K562 (cell line): ENCODE data around the gene POLR3K. TPM values are rescaled to one million over a fixed set of nuclear protein-coding genes. Genes with fewer than 3 reads are reported as not detected.

ENCODE experiments used
- CCAR2 ChIP-seq: fragments of 200-400 bp; formaldehyde crosslinking; IDR thresholded peaks from 2 replicates; pipeline ENCODE4 v1.6.1; 2017; ENCODE audit warnings: mild to moderate bottlenecking, low read depth, low read length
- DNMT1 ChIP-seq: fragments of 450-650 bp; IDR thresholded peaks from 2 replicates; pipeline ENCODE4 v1.6.1; 2016; ENCODE audit warnings: antibody characterized with exemption, mild to moderate bottlenecking
- IRF2 ChIP-seq: sonication (generic); formaldehyde crosslinking; IDR thresholded peaks from 2 replicates; pipeline ENCODE4 v1.8.1; 2022; ENCODE audit warnings: mild to moderate bottlenecking, missing genetic modification reagents
- KDM5B ChIP-seq: fragments of 200-600 bp; sonication (generic); IDR thresholded peaks from 2 replicates; pipeline ENCODE4 v1.6.1; 2012; ENCODE audit warnings: low read depth, mild to moderate bottlenecking, moderate library complexity, low read length, control low read depth, inconsistent platforms; ENCODE audit not compliant: insufficient replicate concordance
- MBD2 ChIP-seq: sonication (generic); IDR thresholded peaks from 2 replicates; pipeline ENCODE4 v1.6.1; 2016; ENCODE audit warnings: low read depth, borderline replicate concordance
- MCM3 ChIP-seq: fragments of 450-650 bp; IDR thresholded peaks from 2 replicates; pipeline ENCODE4 v1.6.1; 2016
- NBN ChIP-seq: fragments of 450-650 bp; IDR thresholded peaks from 2 replicates; pipeline ENCODE4 v1.6.1; 2016; ENCODE audit warnings: low read depth, mild to moderate bottlenecking
- NR3C1 ChIP-seq: sonication (generic); formaldehyde crosslinking; IDR thresholded peaks from 2 replicates; pipeline ENCODE4 v1.8.1; 2022; ENCODE audit warnings: missing genetic modification reagents
- RBM25 ChIP-seq: fragments of 200-400 bp; formaldehyde crosslinking; IDR thresholded peaks from 2 replicates; pipeline ENCODE4 v1.6.1; 2018; ENCODE audit warnings: low read length, low read depth, moderate library complexity; ENCODE audit not compliant: severe bottlenecking
- RBM34 ChIP-seq: fragments of 200-400 bp; formaldehyde crosslinking; IDR thresholded peaks from 2 replicates; pipeline ENCODE4 v1.6.1; 2018; ENCODE audit warnings: low read length, borderline replicate concordance; ENCODE audit not compliant: insufficient read depth
- SMC3 ChIP-seq: conservative IDR thresholded peaks from 2 replicates; pipeline ENCODE4 v1.6.1; 2011; ENCODE audit warnings: low read depth, low read length, improper control_type of control experiment; ENCODE audit not compliant: insufficient read depth
- STAT5A ChIP-seq: IDR thresholded peaks from 2 replicates; pipeline ENCODE4 v1.6.1; 2012; ENCODE audit warnings: low read length, inconsistent platforms, borderline replicate concordance
- STAT5B ChIP-seq: fragments of 250-450 bp; sonication (Bioruptor Pico); IDR thresholded peaks from 2 replicates; pipeline ENCODE4 v1.8.0; 2021; ENCODE audit warnings: mild to moderate bottlenecking, inconsistent platforms
- TEAD4 ChIP-seq, 2 experiments: sonication (generic) in 1 of 2; formaldehyde crosslinking in 1 of 2; IDR thresholded peaks; 2 replicates each; pipeline versions ENCODE4 v1.6.1 to v1.8.0; 2012 to 2022; ENCODE audit warnings: borderline replicate concordance in 1 of 2, inconsistent platforms in 1 of 2, low read length in 1 of 2, mild to moderate bottlenecking in 1 of 2, missing genetic modification reagents in 1 of 2
- ZNF224 ChIP-seq: sonication (generic); formaldehyde crosslinking; IDR thresholded peaks from 2 replicates; pipeline ENCODE4 v1.8.0; 2022; ENCODE audit warnings: mild to moderate bottlenecking, missing genetic modification reagents
- ZNF717 ChIP-seq: fragments of 250-450 bp; sonication (Bioruptor Pico); IDR thresholded peaks from 2 replicates; pipeline ENCODE4 v1.5.0; 2021
- ZSCAN32 ChIP-seq: fragments of 450-650 bp; formaldehyde crosslinking; IDR thresholded peaks from 2 replicates; pipeline ENCODE4 v1.4.0; 2020; ENCODE audit warnings: mild to moderate bottlenecking, moderate library complexity
- ZZZ3 ChIP-seq: fragments of 450-650 bp; IDR thresholded peaks from 2 replicates; pipeline ENCODE4 v1.6.1; 2016; ENCODE audit warnings: antibody characterized with exemption, mild to moderate bottlenecking, moderate library complexity
- polyA plus RNA-seq, 8 experiments: library from polyadenylated mRNA; depleted of rRNA in 4 of 8; stranded (reverse) in 5 of 8; unstranded in 3 of 8; fragments of >200 nt; fragmentation: Nextera tagmentation in 2 of 8; fragmentation: Illumina TruSeq in 1 of 8; extraction: Ambion mirVana in 2 of 8; extraction: Trizol in 1 of 8; gene quantifications; 2 replicates each; pipeline versions ENCODE4 v1.2.1 to v1.2.3, GENCODE V29; 2011 to 2014; ENCODE audit warnings: inconsistent platforms in 1 of 8, missing spikeins in 1 of 8
- total RNA-seq, 7 experiments: library from RNA; depleted of rRNA in 6 of 7; stranded (reverse); fragments of >200 nt in 6 of 7; fragmentation: Illumina TruSeq in 2 of 7; extraction: Trizol in 2 of 7; gene quantifications; 2 replicates each; pipeline versions ENCODE4 v1.2.1 to v1.2.3, GENCODE V29; 2011 to 2021; ENCODE audit warnings: low replicate concordance in 1 of 7
- TF ChIP-seq, protein P1 (sequence below): fragments of 450-650 bp; IDR thresholded peaks from 2 replicates; pipeline ENCODE4 v1.6.1; 2017; ENCODE audit warnings: mild to moderate bottlenecking, moderate library complexity
- TF ChIP-seq, protein P2 (sequence below): fragments of 450-650 bp; IDR thresholded peaks from 2 replicates; pipeline ENCODE4 v1.6.1; 2016; ENCODE audit warnings: antibody characterized with exemption
- TF ChIP-seq, protein P3 (sequence below): sonication (generic); formaldehyde crosslinking; IDR thresholded peaks from 2 replicates; pipeline ENCODE4 v1.8.1; 2023; ENCODE audit warnings: mild to moderate bottlenecking, missing genetic modification reagents
- TF ChIP-seq, protein P4 (sequence below): fragments of 450-650 bp; formaldehyde crosslinking; IDR thresholded peaks from 2 replicates; pipeline ENCODE4 v1.4.0; 2020; ENCODE audit warnings: mild to moderate bottlenecking, mixed read lengths

POLR3K gene
- total and polyA plus RNA-seq, 9 of the 15 experiments (the other 6 are each of a cell fraction or from before 2014, with no cell fraction given): 42.1 to 315 (median 86.7) TPM

DNA sequence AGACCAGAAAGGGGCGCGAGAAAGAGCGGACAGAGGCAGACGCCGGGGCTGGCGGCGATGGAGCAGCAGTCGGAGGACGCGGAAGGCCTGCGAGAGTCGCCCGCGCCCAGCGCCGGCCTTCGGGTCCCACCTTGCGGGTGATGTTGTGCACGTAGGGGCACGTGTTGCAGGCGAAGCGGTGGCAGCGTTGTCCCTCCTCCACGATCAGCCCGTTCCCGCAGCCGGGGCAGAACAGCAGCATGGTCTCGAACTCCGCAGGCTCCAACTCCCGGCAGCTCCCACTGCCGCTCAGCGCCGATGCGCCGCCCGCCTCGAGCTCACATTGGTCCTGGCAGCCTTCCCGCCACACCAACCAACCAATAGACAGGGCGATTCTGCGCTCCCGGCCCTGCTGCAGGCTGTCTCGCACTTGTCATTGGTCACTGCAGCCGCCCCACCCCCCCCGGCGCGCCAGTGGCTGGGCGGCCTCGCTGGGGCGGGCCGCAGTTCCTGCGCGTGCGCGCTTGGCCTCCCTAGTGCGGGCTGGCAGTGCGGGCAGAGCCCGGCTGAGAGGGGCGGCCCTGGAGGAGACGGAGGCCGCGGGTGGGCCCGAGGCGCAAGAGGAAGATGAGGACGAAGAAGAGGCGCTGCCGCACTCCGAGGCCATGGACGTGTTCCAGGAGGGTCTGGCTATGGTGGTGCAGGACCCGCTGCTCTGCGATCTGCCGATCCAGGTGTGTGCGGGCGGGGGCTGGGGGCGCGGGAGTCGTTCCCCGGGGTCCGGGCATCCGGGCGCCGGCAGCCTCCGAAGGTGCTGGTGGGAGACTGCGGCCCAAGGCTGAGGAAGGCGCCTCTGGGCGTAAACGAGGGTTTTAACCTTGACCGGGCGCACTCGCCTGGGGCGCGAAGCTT, at the start of gene POLR3K, which contains the start of gene SNRNP25 (continued):
- TF ChIP-seq, protein P1, sequence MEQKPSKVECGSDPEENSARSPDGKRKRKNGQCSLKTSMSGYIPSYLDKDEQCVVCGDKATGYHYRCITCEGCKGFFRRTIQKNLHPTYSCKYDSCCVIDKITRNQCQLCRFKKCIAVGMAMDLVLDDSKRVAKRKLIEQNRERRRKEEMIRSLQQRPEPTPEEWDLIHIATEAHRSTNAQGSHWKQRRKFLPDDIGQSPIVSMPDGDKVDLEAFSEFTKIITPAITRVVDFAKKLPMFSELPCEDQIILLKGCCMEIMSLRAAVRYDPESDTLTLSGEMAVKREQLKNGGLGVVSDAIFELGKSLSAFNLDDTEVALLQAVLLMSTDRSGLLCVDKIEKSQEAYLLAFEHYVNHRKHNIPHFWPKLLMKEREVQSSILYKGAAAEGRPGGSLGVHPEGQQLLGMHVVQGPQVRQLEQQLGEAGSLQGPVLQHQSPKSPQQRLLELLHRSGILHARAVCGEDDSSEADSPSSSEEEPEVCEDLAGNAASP: no peak
- TF ChIP-seq ZNF224 (CRISPR knock-in tag) (no peak), MCM3 (no peak), ZNF717 (CRISPR knock-in tag) (no peak), TEAD4 (IDR thresholded peaks at IDR 0.05; ENCODE audit: low read length) (no peak), TEAD4 (CRISPR knock-in tag; IDR thresholded peaks at IDR 0.05; ENCODE audit: borderline replicate concordance) (0 out of 2 replicates have a peak, but pooled peaks have one; percentile 84), STAT5B (CRISPR knock-in tag) (no peak), IRF2 (CRISPR knock-in tag) (no peak), NR3C1 (CRISPR knock-in tag) (no peak), RBM25 (peak; percentile 99), ZZZ3 (no peak), NBN (no peak), MBD2 (peak; percentile 95), SMC3 (no peak), ZSCAN32 (CRISPR knock-in tag) (no peak), RBM34 (no peak), STAT5A (no peak), DNMT1 (no peak), KDM5B (peak; percentile 93), CCAR2 (no peak)
- TF ChIP-seq, protein P2, sequence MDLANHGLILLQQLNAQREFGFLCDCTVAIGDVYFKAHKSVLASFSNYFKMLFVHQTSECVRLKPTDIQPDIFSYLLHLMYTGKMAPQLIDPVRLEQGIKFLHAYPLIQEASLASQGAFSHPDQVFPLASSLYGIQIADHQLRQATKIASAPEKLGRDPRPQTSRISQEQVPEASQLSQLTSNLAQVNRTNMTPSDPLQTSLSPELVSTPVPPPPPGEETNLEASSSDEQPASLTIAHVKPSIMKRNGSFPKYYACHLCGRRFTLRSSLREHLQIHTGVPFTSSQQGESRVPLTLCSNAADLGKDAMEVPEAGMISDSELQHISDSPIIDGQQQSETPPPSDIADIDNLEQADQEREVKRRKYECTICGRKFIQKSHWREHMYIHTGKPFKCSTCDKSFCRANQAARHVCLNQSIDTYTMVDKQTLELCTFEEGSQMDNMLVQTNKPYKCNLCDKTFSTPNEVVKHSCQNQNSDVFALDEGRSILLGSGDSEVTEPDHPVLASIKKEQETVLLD: 0 out of 2 replicates have a peak, but pooled peaks have one; percentile 16
- TF ChIP-seq, protein P3, sequence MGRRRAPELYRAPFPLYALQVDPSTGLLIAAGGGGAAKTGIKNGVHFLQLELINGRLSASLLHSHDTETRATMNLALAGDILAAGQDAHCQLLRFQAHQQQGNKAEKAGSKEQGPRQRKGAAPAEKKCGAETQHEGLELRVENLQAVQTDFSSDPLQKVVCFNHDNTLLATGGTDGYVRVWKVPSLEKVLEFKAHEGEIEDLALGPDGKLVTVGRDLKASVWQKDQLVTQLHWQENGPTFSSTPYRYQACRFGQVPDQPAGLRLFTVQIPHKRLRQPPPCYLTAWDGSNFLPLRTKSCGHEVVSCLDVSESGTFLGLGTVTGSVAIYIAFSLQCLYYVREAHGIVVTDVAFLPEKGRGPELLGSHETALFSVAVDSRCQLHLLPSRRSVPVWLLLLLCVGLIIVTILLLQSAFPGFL (CRISPR knock-in tag): 0 out of 2 replicates have a peak, but pooled peaks have one; percentile 56
- TF ChIP-seq, protein P4, sequence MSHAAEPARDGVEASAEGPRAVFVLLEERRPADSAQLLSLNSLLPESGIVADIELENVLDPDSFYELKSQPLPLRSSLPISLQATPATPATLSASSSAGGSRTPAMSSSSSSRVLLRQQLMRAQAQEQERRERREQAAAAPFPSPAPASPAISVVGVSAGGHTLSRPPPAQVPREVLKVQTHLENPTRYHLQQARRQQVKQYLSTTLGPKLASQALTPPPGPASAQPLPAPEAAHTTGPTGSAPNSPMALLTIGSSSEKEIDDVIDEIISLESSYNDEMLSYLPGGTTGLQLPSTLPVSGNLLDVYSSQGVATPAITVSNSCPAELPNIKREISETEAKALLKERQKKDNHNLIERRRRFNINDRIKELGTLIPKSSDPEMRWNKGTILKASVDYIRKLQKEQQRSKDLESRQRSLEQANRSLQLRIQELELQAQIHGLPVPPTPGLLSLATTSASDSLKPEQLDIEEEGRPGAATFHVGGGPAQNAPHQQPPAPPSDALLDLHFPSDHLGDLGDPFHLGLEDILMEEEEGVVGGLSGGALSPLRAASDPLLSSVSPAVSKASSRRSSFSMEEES (CRISPR knock-in tag): no peak
